Epidermal melanocyte (primary cell): ENCODE data around the gene HOMER3.

Experiments
- DNase-seq: peaks from one replicate; pipeline ENCODE4 v3.0.0; 2011; ENCODE audit warnings: low spot score; ENCODE audit not compliant: insufficient read length

Gene HOMER3

GRCh38 chr19:18940769-18941627 is at the start of gene HOMER3:
Gene HOMER3 (minus strand): TSS chr19:18941217. CDS start chr19:18938982, 2,235 bp downstream.
- peak; percentile 98 for DNase-seq

- no peak for DNase-seq
These were observed 49.2 kb upstream of the HOMER3 start for GRCh38 chr19:18990128-18990708.

GRCh38 chr19:18989316-18989715 is 48.3 kb upstream of the HOMER3 start:
- DNase-seq, result no peak

- no peak for DNase-seq
These were observed 46.4 kb upstream of the HOMER3 start for GRCh38 chr19:18987456-18987855.

- no peak for DNase-seq
These were observed 44.2 kb upstream of the HOMER3 start for GRCh38 chr19:18985257-18985656.

- DNase-seq, result no peak
These were observed 43.2 kb upstream of the HOMER3 start for GRCh38 chr19:18984251-18984650.

GRCh38 chr19:18982669-18983068 is 41.7 kb upstream of the HOMER3 start:
- DNase-seq, result no peak

- DNase-seq, result no peak
These were observed 39.5 kb upstream of the HOMER3 start for GRCh38 chr19:18980432-18981020.

GRCh38 chr19:18978616-18979015 is 37.6 kb upstream of the HOMER3 start:
- no peak for DNase-seq

GRCh38 chr19:18975869-18976268 is 34.9 kb upstream of the HOMER3 start:
- peak; percentile 90 for DNase-seq

- DNase-seq, result no peak
These were observed 34.0 kb upstream of the HOMER3 start for GRCh38 chr19:18975011-18975410.

- DNase-seq, result no peak
These were observed 31.8 kb upstream of the HOMER3 start for GRCh38 chr19:18972851-18973250.

GRCh38 chr19:18972301-18972811 is 31.3 kb upstream of the HOMER3 start:
- DNase-seq, result peak; percentile 12

GRCh38 chr19:18969931-18970659 is 29.1 kb upstream of the HOMER3 start:
- DNase-seq, result peak; percentile 14

GRCh38 chr19:18967358-18968146 is 26.5 kb upstream of the HOMER3 start:
- DNase-seq, result peak; percentile 17

- DNase-seq, result peak; percentile 12
These were observed 25.3 kb upstream of the HOMER3 start for GRCh38 chr19:18966307-18966706.

GRCh38 chr19:18964121-18964520 is 23.1 kb upstream of the HOMER3 start:
- DNase-seq, result no peak

GRCh38 chr19:18961767-18962620 is 21.0 kb upstream of the HOMER3 start:
- DNase-seq, result peak; percentile 11

- no peak for DNase-seq
These were observed 19.4 kb upstream of the HOMER3 start for GRCh38 chr19:18960370-18960769.

GRCh38 chr19:18955042-18955441 is 14.0 kb upstream of the HOMER3 start:
- DNase-seq, result no peak
